DND-41 (cell line): ENCODE results near the gene ACVR2B.

Experiments used
- ATAC-seq: fragments of 200-7000 bp; cut with Tn5 transposase; 3 replicates; pipeline ENCODE4 v1.9.1; 2021; ENCODE audit warnings: low read depth; ENCODE audit not compliant: insufficient read depth
- DNase-seq: peaks from one replicate; pipeline ENCODE4 v3.0.0-alpha.2; 2020
- H2AFZ ChIP-seq: 2 replicates; pipeline ENCODE4 v1.6.0; 2012; ENCODE audit warnings: low read depth, low read length
- H3K27ac ChIP-seq: 2 replicates; pipeline ENCODE4 v1.5.1; 2012; ENCODE audit warnings: low read length, inconsistent platforms
- H3K27me3 ChIP-seq: fragments of 200-600 bp; sonication (generic); 2 replicates; pipeline ENCODE4 v1.6.0; 2012; ENCODE audit warnings: low read length, mild to moderate bottlenecking, inconsistent platforms; ENCODE audit not compliant: insufficient read depth, poor library complexity
- H3K36me3 ChIP-seq: 2 replicates; pipeline ENCODE4 v1.5.1; 2012; ENCODE audit warnings: low read length, inconsistent platforms; ENCODE audit not compliant: insufficient read depth
- H3K4me1 ChIP-seq: 2 replicates; pipeline ENCODE4 v1.5.1; 2012; ENCODE audit warnings: mild to moderate bottlenecking, low read length; ENCODE audit not compliant: insufficient read depth
- H3K4me2 ChIP-seq: 2 replicates; pipeline ENCODE4 v1.6.0; 2012; ENCODE audit warnings: mild to moderate bottlenecking, moderate library complexity, low read length, inconsistent platforms; ENCODE audit not compliant: insufficient read depth
- H3K4me3 ChIP-seq, 2 experiments: fragments of 200-600 bp in 1 of 2; shearing (Covaris generic) in 1 of 2; 2 replicates each; pipeline ENCODE4 v1.5.1; 2012 to 2016; ENCODE audit warnings: inconsistent platforms in 2 of 2, low read length in 2 of 2, mild to moderate bottlenecking in 2 of 2, low read depth in 1 of 2, moderate library complexity in 1 of 2
- H3K79me2 ChIP-seq: 2 replicates; pipeline ENCODE4 v1.6.0; 2012; ENCODE audit warnings: low read length, inconsistent platforms; ENCODE audit not compliant: insufficient read depth
- H3K9ac ChIP-seq: 2 replicates; pipeline ENCODE4 v1.6.0; 2012; ENCODE audit warnings: low read depth, mild to moderate bottlenecking, inconsistent platforms, low read length, moderate library complexity
- H3K9me3 ChIP-seq: 2 replicates; pipeline ENCODE4 v1.5.1; 2012; ENCODE audit warnings: low read length, moderate library complexity, mild to moderate bottlenecking, inconsistent platforms; ENCODE audit not compliant: insufficient read depth, severe bottlenecking
- H4K20me1 ChIP-seq: 2 replicates; pipeline ENCODE4 v1.6.0; 2012; ENCODE audit warnings: low read length; ENCODE audit not compliant: insufficient read depth
- CTCF ChIP-seq: IDR thresholded peaks from 2 replicates; pipeline ENCODE4 v1.5.1; 2012; ENCODE audit warnings: borderline replicate concordance, low read length, moderate library complexity, mild to moderate bottlenecking; ENCODE audit not compliant: poor library complexity, severe bottlenecking; ENCODE audit errors: extremely low read depth
- EZH2 ChIP-seq: IDR thresholded peaks from 3 replicates; pipeline ENCODE4 v1.6.1; 2012; ENCODE audit warnings: borderline replicate concordance, low read depth, mild to moderate bottlenecking, moderate library complexity, low read length, inconsistent platforms; ENCODE audit not compliant: severe bottlenecking

ACVR2B gene

GRCh38 chr3:38477057-38477820 lies 23.5 kb downstream of the ACVR2B start:
- H4K20me1 ChIP-seq, result peaks cover 67% of the 10 kb centered on the region
- peaks cover 49% of the 10 kb centered on the region for H3K79me2 ChIP-seq
- no peak for DNase-seq
- H3K4me3 ChIP-seq, result no peak overlapping the region
- ATAC-seq, result no peak
- H3K4me2 ChIP-seq, result no peak overlapping the region
- H2AFZ ChIP-seq, result no peak overlapping the region
- H3K27ac ChIP-seq, result no peak overlapping the region
- peaks cover 52% of the 10 kb centered on the region for H3K36me3 ChIP-seq
- H3K4me1 ChIP-seq, result no peaks in the 10 kb centered on the region
- H3K9ac ChIP-seq, result no peak overlapping the region
- no peaks in the 10 kb centered on the region for H3K27me3 ChIP-seq
- H3K9me3 ChIP-seq, result no peaks in the 10 kb centered on the region
- TF ChIP-seq EZH2 (no peak), CTCF (no peak)

- Histone ChIP-seq H2AFZ (no peak overlapping the region), H3K36me3 (peaks cover 59% of the 10 kb centered on the region), H3K4me3 (no peak overlapping the region), H3K27me3 (no peaks in the 10 kb centered on the region), H3K9ac (no peak overlapping the region), H3K27ac (no peak overlapping the region), H3K4me1 (no peaks in the 10 kb centered on the region), H3K79me2 (peaks cover 42% of the 10 kb centered on the region), H4K20me1 (peaks cover 60% of the 10 kb centered on the region), H3K9me3 (no peaks in the 10 kb centered on the region), H3K4me2 (no peak overlapping the region)
- DNase-seq, result no peak
- ATAC-seq, result no peak
- TF ChIP-seq CTCF (no peak), EZH2 (no peak)
Measured at GRCh38 chr3:38477839-38478450, 24.3 kb downstream of the ACVR2B start.

- H3K27ac ChIP-seq, result no peak overlapping the region
- ATAC-seq, result no peak
- no peak for DNase-seq
- no peak overlapping the region for H3K4me3 ChIP-seq
- peaks cover 33% of the 10 kb centered on the region for H3K79me2 ChIP-seq
- H3K4me1 ChIP-seq, result no peaks in the 10 kb centered on the region
- TF ChIP-seq EZH2 (no peak), CTCF (no peak)
- no peak overlapping the region for H3K4me2 ChIP-seq
- H3K9ac ChIP-seq, result no peak overlapping the region
- H3K9me3 ChIP-seq, result no peaks in the 10 kb centered on the region
- H3K36me3 ChIP-seq, result peaks cover 68% of the 10 kb centered on the region
- H2AFZ ChIP-seq, result no peak overlapping the region
- no peaks in the 10 kb centered on the region for H3K27me3 ChIP-seq
- peaks cover 52% of the 10 kb centered on the region for H4K20me1 ChIP-seq
Measured at GRCh38 chr3:38478901-38479300, 25.2 kb downstream of the ACVR2B start.
